HepG2 (cell line): ENCODE results near the gene EGF. TPM values are rescaled to one million over a fixed set of nuclear protein-coding genes. Genes with fewer than 3 reads are reported as not detected.

Source experiments
- ATAC-seq: fragments of 200-7000 bp; cut with Tn5 transposase; 3 replicates; pipeline ENCODE4 v1.9.1; 2020; ENCODE audit warnings: mild to moderate bottlenecking, moderate library complexity
- BruUV-seq: library from RNA; stranded (reverse); fragments of 400-500 nt; replicated peaks from 2 replicates; lab custom pipeline; 2021; lab: Mats Ljungman, UMichigan
- CTCF ChIA-PET: fragments of 300-600 bp; formaldehyde crosslinking; extraction: SDS; loops from one replicate; lab custom pipeline; 2021; ENCODE audit warnings: low total read pairs, inconsistent platforms, low intra/inter-chr PET ratio; lab: Yijun Ruan, JAX
- POLR2A ChIA-PET: fragments of 350-600 bp; sonication (Branson Sonifier 250); formaldehyde crosslinking; loops from one replicate; lab custom pipeline; 2020; ENCODE audit warnings: antibody characterized with exemption, inconsistent platforms; lab: Yijun Ruan, JAX
- DNase-seq: peaks from one replicate; pipeline ENCODE4 v3.0.0-alpha.2; 2015; ENCODE audit warnings: low spot score
- FAIRE-seq: peaks from 3 replicates; lab custom pipeline; 2011; peaks lifted over from hg19 to GRCh38; lab: Jason Lieb, UNC
- H2AFZ ChIP-seq: one replicate; pipeline ENCODE4 v1.6.1; 2011; ENCODE audit warnings: low read length, inconsistent platforms
- H3K27ac ChIP-seq: fragments of 300-600 bp; 3 replicates; pipeline ENCODE4 v1.8.0; 2011; ENCODE audit warnings: mixed run types, mild to moderate bottlenecking, mixed read lengths, low read length, inconsistent platforms; ENCODE audit not compliant: insufficient read depth; ENCODE audit errors: extremely low read length
- H3K27me3 ChIP-seq, 2 experiments: fragments of 200-600 bp in 1 of 2; 2 replicates in 1 of 2; 3 replicates in 1 of 2; pipeline versions ENCODE4 v1.6.0 to v1.8.0; 2011; ENCODE audit warnings: low read length in 2 of 2, mild to moderate bottlenecking in 2 of 2, moderate library complexity in 2 of 2, inconsistent platforms in 1 of 2; ENCODE audit not compliant: insufficient read depth in 2 of 2, control insufficient read depth in 1 of 2
- H3K36me3 ChIP-seq, 2 experiments: fragments of 200-600 bp in 1 of 2; replicated peaks in 1 of 2; 2 replicates in 1 of 2; 3 replicates in 1 of 2; pipeline versions ENCODE4 v1.5.1 to v1.8.0; 2011; ENCODE audit warnings: low read length in 2 of 2, inconsistent platforms in 1 of 2; ENCODE audit not compliant: insufficient read depth in 2 of 2, control insufficient read depth in 1 of 2
- H3K4me1 ChIP-seq: 2 replicates; pipeline ENCODE4 v1.5.1; 2012; ENCODE audit warnings: low read length, inconsistent platforms; ENCODE audit not compliant: insufficient read depth
- H3K4me2 ChIP-seq: 2 replicates; pipeline ENCODE4 v1.6.0; 2011; ENCODE audit warnings: low read depth, low read length, inconsistent platforms
- H3K4me3 ChIP-seq, 3 experiments: fragments of 200-600 bp in 1 of 3; sonication (generic), shearing (Covaris generic) in 1 of 3; replicated peaks in 1 of 3; 2 replicates each; pipeline ENCODE4 v1.5.1; 2011 to 2016; ENCODE audit warnings: low read length in 3 of 3, inconsistent platforms in 2 of 3, low read depth in 2 of 3, mild to moderate bottlenecking in 2 of 3, control low read depth in 1 of 3, mixed read lengths in 1 of 3; ENCODE audit not compliant: insufficient read depth in 1 of 3
- H3K79me2 ChIP-seq: one replicate; pipeline ENCODE4 v1.6.1; 2011; ENCODE audit warnings: low read length, inconsistent platforms; ENCODE audit not compliant: insufficient read depth
- H3K9ac ChIP-seq: 2 replicates; pipeline ENCODE4 v1.6.0; 2011; ENCODE audit warnings: mild to moderate bottlenecking, low read depth, low read length, inconsistent platforms; ENCODE audit not compliant: insufficient read depth
- H3K9me3 ChIP-seq: 2 replicates; pipeline ENCODE4 v1.5.1; 2012; ENCODE audit warnings: mild to moderate bottlenecking, low read length
- H4K20me1 ChIP-seq: 2 replicates; pipeline ENCODE4 v1.6.0; 2011; ENCODE audit warnings: inconsistent platforms, mild to moderate bottlenecking, low read length, moderate library complexity; ENCODE audit not compliant: insufficient read depth
- ATF7 ChIP-seq, 2 experiments: fragments of 450-650 bp in 1 of 2; sonication (generic) in 1 of 2; formaldehyde crosslinking in 1 of 2; IDR thresholded peaks; 2 replicates each; pipeline versions ENCODE4 v1.4.0 to v1.6.1; 2016 to 2020; ENCODE audit warnings: antibody characterized with exemption in 1 of 2, mild to moderate bottlenecking in 1 of 2, missing genetic modification reagents in 1 of 2
- NR2F1 ChIP-seq, 2 experiments: fragments of 450-650 bp in 1 of 2; formaldehyde crosslinking in 1 of 2; IDR thresholded peaks; 2 replicates each; pipeline versions ENCODE4 v1.5.0 to v1.6.1; 2016 to 2020; ENCODE audit warnings: mild to moderate bottlenecking in 1 of 2, missing compliant biosample characterization in 1 of 2, missing genetic modification reagents in 1 of 2, moderate library complexity in 1 of 2
- SRSF4 ChIP-seq: fragments of 200-400 bp; formaldehyde crosslinking; IDR thresholded peaks from one replicate; pipeline ENCODE4 v1.6.1; 2018; ENCODE audit warnings: mild to moderate bottlenecking, low read depth, low read length, moderate library complexity; ENCODE audit not compliant: poor library complexity, severe bottlenecking
- ZIK1 ChIP-seq: sonication (generic); formaldehyde crosslinking; IDR thresholded peaks from 2 replicates; pipeline ENCODE4 v1.5.0; 2020; ENCODE audit warnings: mild to moderate bottlenecking, low read depth, missing genetic modification reagents, borderline replicate concordance
- ZKSCAN8 ChIP-seq: IDR thresholded peaks from 2 replicates; pipeline ENCODE4 v1.6.1; 2016; ENCODE audit warnings: borderline replicate concordance, missing genetic modification reagents, missing compliant biosample characterization
- ZNF792 ChIP-seq: IDR thresholded peaks from 2 replicates; pipeline ENCODE4 v1.6.1; 2016
- ZSCAN25 ChIP-seq: sonication (generic); formaldehyde crosslinking; IDR thresholded peaks from 2 replicates; pipeline ENCODE4 v1.8.0; 2022; ENCODE audit warnings: mild to moderate bottlenecking, missing genetic modification reagents
- WGBS: methylation state at CpG from one replicate; pipeline ENCODE4 v1.1.6; 2017; ENCODE audit warnings: low lambda C conversion rate; 5-methylcytosine and 5-hydroxymethylcytosine counted together
- in situ Hi-C: cut with HindIII; loops from 2 replicates; pipeline ENCODE4 v1.10.0; 2017; ENCODE audit warnings: low pct_unique_long_range_greater_than_20kb; ENCODE audit not compliant: extremely low pct_ligation_motif_present
- intact Hi-C: fragments of 100-400 bp; cut with micrococcal nuclease; formaldehyde crosslinking; loops from one replicate; pipeline ENCODE4 v1.10.0; 2022; ENCODE audit not compliant: unreplicated experiment
- polyA plus RNA-seq, 8 experiments: library from polyadenylated mRNA; depleted of rRNA in 3 of 8; stranded (reverse) in 7 of 8; unstranded in 1 of 8; fragments of >200 nt; fragmentation: Illumina TruSeq in 4 of 8; extraction: Trizol in 4 of 8; gene quantifications; 2 replicates each; pipeline versions ENCODE4 v1.2.1 to v1.2.3, GENCODE V29; 2011 to 2016; ENCODE audit warnings: low read depth in 4 of 8, missing spikeins in 1 of 8, mixed read lengths in 1 of 8; ENCODE audit not compliant: insufficient read depth in 1 of 8
- total RNA-seq, 5 experiments: library from RNA; depleted of rRNA; stranded (reverse); fragments of >200 nt; fragmentation: Illumina TruSeq; extraction: Trizol; gene quantifications; 2 replicates each; pipeline ENCODE4 v1.2.3, GENCODE V29; 2016; ENCODE audit warnings: low read depth in 1 of 5
- TF ChIP-seq, protein P1 (sequence below): sonication (generic); formaldehyde crosslinking; IDR thresholded peaks from 2 replicates; pipeline ENCODE4 v1.8.1; 2022; ENCODE audit warnings: low read depth, mild to moderate bottlenecking, missing genetic modification reagents
- TF ChIP-seq, protein P2 (sequence below): sonication (generic); formaldehyde crosslinking; IDR thresholded peaks from 2 replicates; pipeline ENCODE4 v1.4.0; 2020; ENCODE audit warnings: missing genetic modification reagents, borderline replicate concordance
- TF ChIP-seq, protein P3 (sequence below): sonication (generic); formaldehyde crosslinking; IDR thresholded peaks from 2 replicates; pipeline ENCODE4 v1.4.0; 2020; ENCODE audit warnings: missing genetic modification reagents, borderline replicate concordance

EGF gene
- total and polyA plus RNA-seq, 2 of the 13 experiments (the other 11 are each of a cell fraction or from before 2014, with no cell fraction given) = 0.07 to 0.08 TPM

DNA sequence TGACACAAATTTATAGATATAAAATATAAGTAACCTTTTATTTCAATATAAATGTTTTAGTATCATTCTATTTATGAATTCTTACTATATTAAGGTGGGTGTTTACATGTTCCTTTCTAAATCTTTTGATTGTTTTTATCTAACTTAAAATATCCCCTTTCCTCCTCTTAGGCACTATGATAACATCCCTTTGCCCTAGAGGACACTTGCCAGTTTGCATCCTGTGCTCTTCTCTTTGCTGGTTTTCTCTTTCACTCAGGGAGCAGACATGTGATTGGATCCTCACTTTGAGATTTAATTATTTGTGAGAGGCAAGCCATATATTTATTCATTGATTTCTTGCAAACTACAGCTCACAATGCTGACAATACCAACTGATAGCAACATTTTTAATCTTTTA is 48.5 kb upstream of the EGF start:
- no peak overlapping the region for H3K4me2 ChIP-seq
- ATAC-seq (no peak), FAIRE-seq (no peak), DNase-seq (no peak)
- no peaks in the 10 kb centered on the region for H3K4me1 ChIP-seq
- in situ Hi-C loops (no loop called here), intact Hi-C loops (no loop called here)
- H3K27ac ChIP-seq = no peak overlapping the region
- ChIA-PET CTCF (no interaction called here), POLR2A (no interaction called here)
- no peak overlapping the region for H3K4me3 ChIP-seq
- TF ChIP-seq ZNF792 (CRISPR knock-in tag) = no peak
- no peak for TF ChIP-seq NR2F1 (CRISPR knock-in tag; IDR thresholded peaks at IDR 0.05)
- no TSS peak for BruUV-seq
- no peaks in the 10 kb centered on the region for H4K20me1 ChIP-seq
- H2AFZ ChIP-seq = no peak overlapping the region
- no peak overlapping the region for H3K9ac ChIP-seq
- H3K79me2 ChIP-seq = no peaks in the 10 kb centered on the region
- H3K27me3 ChIP-seq = no peaks in the 10 kb centered on the region
- H3K9me3 ChIP-seq = peaks cover 10% of the 10 kb centered on the region
- H3K36me3 ChIP-seq = no peaks in the 10 kb centered on the region

DNA sequence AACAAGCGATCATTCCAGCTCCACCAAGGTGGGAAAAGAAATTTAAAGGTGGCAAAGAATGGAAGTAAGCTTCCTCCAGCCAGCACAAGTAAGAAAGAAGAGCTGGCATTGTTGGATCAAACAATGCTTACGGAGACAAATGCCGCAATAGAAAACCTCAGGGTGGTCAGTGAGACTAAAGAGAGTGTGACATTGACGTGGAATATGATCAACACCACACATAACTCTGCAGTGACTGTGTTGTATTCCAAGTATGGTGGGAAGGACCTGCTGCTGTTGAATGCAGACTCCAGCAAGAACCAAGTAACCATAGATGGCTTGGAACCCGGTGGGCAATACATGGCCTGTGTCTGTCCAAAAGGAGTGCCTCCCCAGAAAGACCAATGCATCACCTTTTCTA is 42.6 kb upstream of the EGF start:
- no peaks in the 10 kb centered on the region for H3K36me3 ChIP-seq
- intact Hi-C loops = no loop called here
- ChIA-PET POLR2A (no interaction called here), CTCF (no interaction called here)
- no peaks in the 10 kb centered on the region for H4K20me1 ChIP-seq
- no peaks in the 10 kb centered on the region for H3K4me1 ChIP-seq
- no peak for FAIRE-seq
- H2AFZ ChIP-seq = no peak overlapping the region
- no peaks in the 10 kb centered on the region for H3K79me2 ChIP-seq
- in situ Hi-C loops = no loop called here
- no peak overlapping the region for H3K9ac ChIP-seq
- no peaks in the 10 kb centered on the region for H3K9me3 ChIP-seq
- no TSS peak for BruUV-seq
- ATAC-seq = no peak
- no peak overlapping the region for H3K4me3 ChIP-seq
- H3K27me3 ChIP-seq = peaks cover 0 to 8% of the 10 kb centered on the region in 2 experiments; a peak in 1 of 5 replicates
- no peak for DNase-seq
- 48% methylated on average over 5 of the region's 5 CpGs for WGBS
- H3K4me2 ChIP-seq = no peak overlapping the region
- H3K27ac ChIP-seq = no peak overlapping the region
- TF ChIP-seq ZIK1 (no peak), ATF7 (IDR thresholded peaks at IDR 0.05) (no peak), ATF7 (CRISPR knock-in tag; IDR thresholded peaks at IDR 0.05) (no peak), ZKSCAN8 (CRISPR knock-in tag) (no peak), ZSCAN25 (CRISPR knock-in tag) (no peak), SRSF4 (no peak)
- TF ChIP-seq, protein P1, sequence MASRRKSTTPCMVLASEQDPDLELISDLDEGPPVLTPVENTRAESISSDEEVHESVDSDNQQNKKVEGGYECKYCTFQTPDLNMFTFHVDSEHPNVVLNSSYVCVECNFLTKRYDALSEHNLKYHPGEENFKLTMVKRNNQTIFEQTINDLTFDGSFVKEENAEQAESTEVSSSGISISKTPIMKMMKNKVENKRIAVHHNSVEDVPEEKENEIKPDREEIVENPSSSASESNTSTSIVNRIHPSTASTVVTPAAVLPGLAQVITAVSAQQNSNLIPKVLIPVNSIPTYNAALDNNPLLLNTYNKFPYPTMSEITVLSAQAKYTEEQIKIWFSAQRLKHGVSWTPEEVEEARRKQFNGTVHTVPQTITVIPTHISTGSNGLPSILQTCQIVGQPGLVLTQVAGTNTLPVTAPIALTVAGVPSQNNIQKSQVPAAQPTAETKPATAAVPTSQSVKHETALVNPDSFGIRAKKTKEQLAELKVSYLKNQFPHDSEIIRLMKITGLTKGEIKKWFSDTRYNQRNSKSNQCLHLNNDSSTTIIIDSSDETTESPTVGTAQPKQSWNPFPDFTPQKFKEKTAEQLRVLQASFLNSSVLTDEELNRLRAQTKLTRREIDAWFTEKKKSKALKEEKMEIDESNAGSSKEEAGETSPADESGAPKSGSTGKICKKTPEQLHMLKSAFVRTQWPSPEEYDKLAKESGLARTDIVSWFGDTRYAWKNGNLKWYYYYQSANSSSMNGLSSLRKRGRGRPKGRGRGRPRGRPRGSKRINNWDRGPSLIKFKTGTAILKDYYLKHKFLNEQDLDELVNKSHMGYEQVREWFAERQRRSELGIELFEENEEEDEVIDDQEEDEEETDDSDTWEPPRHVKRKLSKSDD (CRISPR knock-in tag) = no peak
- TF ChIP-seq, protein P2, sequence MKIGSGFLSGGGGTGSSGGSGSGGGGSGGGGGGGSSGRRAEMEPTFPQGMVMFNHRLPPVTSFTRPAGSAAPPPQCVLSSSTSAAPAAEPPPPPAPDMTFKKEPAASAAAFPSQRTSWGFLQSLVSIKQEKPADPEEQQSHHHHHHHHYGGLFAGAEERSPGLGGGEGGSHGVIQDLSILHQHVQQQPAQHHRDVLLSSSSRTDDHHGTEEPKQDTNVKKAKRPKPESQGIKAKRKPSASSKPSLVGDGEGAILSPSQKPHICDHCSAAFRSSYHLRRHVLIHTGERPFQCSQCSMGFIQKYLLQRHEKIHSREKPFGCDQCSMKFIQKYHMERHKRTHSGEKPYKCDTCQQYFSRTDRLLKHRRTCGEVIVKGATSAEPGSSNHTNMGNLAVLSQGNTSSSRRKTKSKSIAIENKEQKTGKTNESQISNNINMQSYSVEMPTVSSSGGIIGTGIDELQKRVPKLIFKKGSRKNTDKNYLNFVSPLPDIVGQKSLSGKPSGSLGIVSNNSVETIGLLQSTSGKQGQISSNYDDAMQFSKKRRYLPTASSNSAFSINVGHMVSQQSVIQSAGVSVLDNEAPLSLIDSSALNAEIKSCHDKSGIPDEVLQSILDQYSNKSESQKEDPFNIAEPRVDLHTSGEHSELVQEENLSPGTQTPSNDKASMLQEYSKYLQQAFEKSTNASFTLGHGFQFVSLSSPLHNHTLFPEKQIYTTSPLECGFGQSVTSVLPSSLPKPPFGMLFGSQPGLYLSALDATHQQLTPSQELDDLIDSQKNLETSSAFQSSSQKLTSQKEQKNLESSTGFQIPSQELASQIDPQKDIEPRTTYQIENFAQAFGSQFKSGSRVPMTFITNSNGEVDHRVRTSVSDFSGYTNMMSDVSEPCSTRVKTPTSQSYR (CRISPR knock-in tag) = no peak
- TF ChIP-seq, protein P3, sequence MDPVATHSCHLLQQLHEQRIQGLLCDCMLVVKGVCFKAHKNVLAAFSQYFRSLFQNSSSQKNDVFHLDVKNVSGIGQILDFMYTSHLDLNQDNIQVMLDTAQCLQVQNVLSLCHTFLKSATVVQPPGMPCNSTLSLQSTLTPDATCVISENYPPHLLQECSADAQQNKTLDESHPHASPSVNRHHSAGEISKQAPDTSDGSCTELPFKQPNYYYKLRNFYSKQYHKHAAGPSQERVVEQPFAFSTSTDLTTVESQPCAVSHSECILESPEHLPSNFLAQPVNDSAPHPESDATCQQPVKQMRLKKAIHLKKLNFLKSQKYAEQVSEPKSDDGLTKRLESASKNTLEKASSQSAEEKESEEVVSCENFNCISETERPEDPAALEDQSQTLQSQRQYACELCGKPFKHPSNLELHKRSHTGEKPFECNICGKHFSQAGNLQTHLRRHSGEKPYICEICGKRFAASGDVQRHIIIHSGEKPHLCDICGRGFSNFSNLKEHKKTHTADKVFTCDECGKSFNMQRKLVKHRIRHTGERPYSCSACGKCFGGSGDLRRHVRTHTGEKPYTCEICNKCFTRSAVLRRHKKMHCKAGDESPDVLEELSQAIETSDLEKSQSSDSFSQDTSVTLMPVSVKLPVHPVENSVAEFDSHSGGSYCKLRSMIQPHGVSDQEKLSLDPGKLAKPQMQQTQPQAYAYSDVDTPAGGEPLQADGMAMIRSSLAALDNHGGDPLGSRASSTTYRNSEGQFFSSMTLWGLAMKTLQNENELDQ (CRISPR knock-in tag) = no peak
